AG04450 (cell line): Measurements from ENCODE around the gene MEOX2. TPM values are rescaled to one million over a fixed set of nuclear protein-coding genes. Genes with fewer than 3 reads are reported as not detected.

Experiments
- CTCF ChIA-PET: fragments of 300-600, 350-600 bp; formaldehyde crosslinking; extraction: SDS; loops from one replicate; lab custom pipeline; 2022; ENCODE audit warnings: antibody characterized with exemption, inconsistent platforms; lab: Charles Lee
- POLR2A ChIA-PET: fragments of 350-600 bp; formaldehyde crosslinking; extraction: SDS; loops from one replicate; lab custom pipeline; 2021; ENCODE audit warnings: antibody characterized with exemption, inconsistent platforms; lab: Yijun Ruan, JAX
- DNase-seq: peaks from one replicate; pipeline ENCODE4 v3.0.0-alpha.2; 2011; ENCODE audit warnings: low read depth, low spot score
- H3K27ac ChIP-seq: one replicate; pipeline ENCODE4 v1.5.1; 2012; ENCODE audit warnings: low read depth, low read length, control low read depth
- H3K27me3 ChIP-seq: one replicate; pipeline ENCODE4 v1.6.0; 2012; ENCODE audit warnings: low read length; ENCODE audit not compliant: control insufficient read depth, insufficient read depth
- H3K4me3 ChIP-seq: 2 replicates; pipeline ENCODE4 v1.5.1; 2011; ENCODE audit warnings: mild to moderate bottlenecking, low read depth, low read length, control low read depth
- H3K9me3 ChIP-seq: 2 replicates; pipeline ENCODE4 v1.5.1; 2012; ENCODE audit warnings: low read length; ENCODE audit not compliant: control insufficient read depth, insufficient read depth
- CTCF ChIP-seq: IDR thresholded peaks from 2 replicates; pipeline ENCODE4 v1.5.1; 2011; ENCODE audit warnings: low read depth, low read length, control low read depth, inconsistent platforms
- polyA plus RNA-seq: library from polyadenylated mRNA; depleted of rRNA; stranded (reverse); fragments of >200 nt; gene quantifications from 2 replicates; pipeline ENCODE4 v1.2.3, GENCODE V29; 2011

MEOX2 gene
- polyA plus RNA-seq, 1 experiment, result not detected

- no peak for DNase-seq
- CTCF ChIA-PET, result no interaction called here
- POLR2A ChIA-PET, result no interaction called here
- no peak for TF ChIP-seq CTCF
- peaks cover 11% of the 10 kb centered on the region for H3K9me3 ChIP-seq
- no peak overlapping the region for H3K4me3 ChIP-seq
- H3K27me3 ChIP-seq, result no peaks in the 10 kb centered on the region
- H3K27ac ChIP-seq, result no peak overlapping the region
Observed at GRCh38 chr7:15604166-15604565, 82.3 kb downstream of the MEOX2 start.

- ChIA-PET POLR2A (no interaction called here), CTCF (no interaction called here)
- no peak for TF ChIP-seq CTCF
- Histone ChIP-seq H3K27ac (no peak overlapping the region), H3K4me3 (no peak overlapping the region), H3K27me3 (no peaks in the 10 kb centered on the region), H3K9me3 (peaks cover 14% of the 10 kb centered on the region)
- DNase-seq, result no peak
Observed at GRCh38 chr7:15603124-15603523, 83.4 kb downstream of the MEOX2 start.

GRCh38 chr7:15602236-15602635 lies 84.2 kb downstream of the MEOX2 start:
- H3K4me3 ChIP-seq, result no peak overlapping the region
- H3K27ac ChIP-seq, result no peak overlapping the region
- peaks cover 14% of the 10 kb centered on the region for H3K9me3 ChIP-seq
- TF ChIP-seq CTCF, result no peak
- H3K27me3 ChIP-seq, result no peaks in the 10 kb centered on the region
- POLR2A ChIA-PET, result no interaction called here
- CTCF ChIA-PET, result no interaction called here
- DNase-seq, result no peak

- Histone ChIP-seq H3K27me3 (no peaks in the 10 kb centered on the region), H3K9me3 (peaks cover 14% of the 10 kb centered on the region), H3K4me3 (no peak overlapping the region), H3K27ac (no peak overlapping the region)
- ChIA-PET POLR2A (no interaction called here), CTCF (no interaction called here)
- no peak for DNase-seq
- TF ChIP-seq CTCF, result no peak
Observed at GRCh38 chr7:15601175-15601574, 85.3 kb downstream of the MEOX2 start.

GRCh38 chr7:15600298-15600697 lies 86.2 kb downstream of the MEOX2 start:
- Histone ChIP-seq H3K27ac (no peak overlapping the region), H3K4me3 (no peak overlapping the region), H3K9me3 (peaks cover 14% of the 10 kb centered on the region), H3K27me3 (no peaks in the 10 kb centered on the region)
- CTCF ChIA-PET, result no interaction called here
- POLR2A ChIA-PET, result no interaction called here
- no peak for DNase-seq
- no peak for TF ChIP-seq CTCF
